Panc1 (cell line): ENCODE results near the gene CAPS. TPM values are rescaled to one million over a fixed set of nuclear protein-coding genes. Genes with fewer than 3 reads are reported as not detected.

ENCODE experiments used
- ATAC-seq: fragments of 200-7000 bp; cut with Tn5 transposase; 2 replicates; pipeline ENCODE4 v1.9.1; 2020; ENCODE audit warnings: mild to moderate bottlenecking, moderate library complexity
- BruUV-seq: library from RNA; stranded (reverse); fragments of 400-500 nt; replicated peaks from 2 replicates; lab custom pipeline; 2021; lab: Mats Ljungman, UMichigan
- CTCF ChIA-PET: fragments of 300-600 bp; sonication (Branson Sonifier 250); formaldehyde crosslinking; loops from one replicate; lab custom pipeline; 2022; ENCODE audit warnings: antibody characterized with exemption; lab: Charles Lee
- POLR2A ChIA-PET: fragments of 300-600 bp; sonication (Branson Sonifier 250); formaldehyde crosslinking; loops from one replicate; lab custom pipeline; 2022; ENCODE audit warnings: antibody characterized with exemption; lab: Charles Lee
- DNase-seq: peaks from one replicate; pipeline ENCODE4 v3.0.0-alpha.2; 2010; ENCODE audit warnings: low read depth, low spot score
- H3K27ac ChIP-seq: 2 replicates; pipeline ENCODE4 v1.5.1; 2011; ENCODE audit warnings: mild to moderate bottlenecking, low read length, inconsistent platforms
- H3K27me3 ChIP-seq: fragments of 200-500 bp; sonication (Bioruptor generic); 2 replicates; pipeline ENCODE4 v1.6.0; 2014; ENCODE audit warnings: low read length, inconsistent platforms; ENCODE audit not compliant: control insufficient read depth, insufficient read depth
- H3K36me3 ChIP-seq: fragments of 200-500 bp; sonication (Bioruptor generic); 2 replicates; pipeline ENCODE4 v1.5.1; 2014; ENCODE audit warnings: inconsistent platforms, mild to moderate bottlenecking, low read length, moderate library complexity; ENCODE audit not compliant: control insufficient read depth, insufficient read depth
- H3K4me1 ChIP-seq: 2 replicates; pipeline ENCODE4 v1.5.1; 2011; ENCODE audit warnings: inconsistent platforms, mild to moderate bottlenecking, low read length, moderate library complexity; ENCODE audit not compliant: control insufficient read depth, insufficient read depth
- H3K4me3 ChIP-seq, 2 experiments: 2 replicates each; pipeline ENCODE4 v1.5.1; 2011 to 2012; ENCODE audit warnings: low read depth in 2 of 2, low read length in 2 of 2, mild to moderate bottlenecking in 2 of 2, inconsistent platforms in 1 of 2, moderate library complexity in 1 of 2
- H3K9me3 ChIP-seq: fragments of 200-500 bp; sonication (Bioruptor generic); 2 replicates; pipeline ENCODE4 v1.5.1; 2014; ENCODE audit warnings: low read depth, mild to moderate bottlenecking, inconsistent platforms, low read length, moderate library complexity; ENCODE audit not compliant: control insufficient read depth, insufficient read depth
- POLR2AphosphoS5 ChIP-seq: IDR thresholded peaks from 2 replicates; pipeline ENCODE4 v1.6.1; 2012; ENCODE audit warnings: mild to moderate bottlenecking, low read depth, low read length, moderate library complexity
- SIN3A ChIP-seq: IDR thresholded peaks from 2 replicates; pipeline ENCODE4 v1.6.1; 2012; ENCODE audit warnings: low read depth, mild to moderate bottlenecking, low read length, moderate library complexity, borderline replicate concordance; ENCODE audit not compliant: insufficient read depth
- TCF7L2 ChIP-seq: IDR thresholded peaks from 2 replicates; pipeline ENCODE4 v1.6.1; 2011; ENCODE audit warnings: mild to moderate bottlenecking, low read depth, low read length, inconsistent platforms
- in situ Hi-C: cut with HindIII; loops from 2 replicates; pipeline ENCODE4 v1.10.0; 2016; ENCODE audit warnings: low sequenced_read_pairs, low pct_unique_long_range_greater_than_20kb
- intact Hi-C: fragments of 100-400 bp; cut with micrococcal nuclease; formaldehyde crosslinking; loops from one replicate; pipeline ENCODE4 v1.10.0; 2022; ENCODE audit not compliant: unreplicated experiment
- total RNA-seq: library from RNA; stranded (reverse); gene quantifications from one replicate; pipeline ENCODE4 v1.2.1, GENCODE V29; 2021; ENCODE audit not compliant: unreplicated experiment
- TF ChIP-seq, protein P1 (sequence below): fragments of 450-650 bp; IDR thresholded peaks from 2 replicates; pipeline ENCODE4 v1.5.1; 2017; ENCODE audit warnings: mild to moderate bottlenecking
- TF ChIP-seq, protein P2 (sequence below), 2 experiments: IDR thresholded peaks; 2 replicates each; pipeline ENCODE4 v1.6.1; 2011 to 2012; ENCODE audit warnings: low read depth in 2 of 2, control low read depth in 1 of 2, low read length in 1 of 2, mild to moderate bottlenecking in 1 of 2, moderate library complexity in 1 of 2; ENCODE audit not compliant: insufficient read depth in 1 of 2

CAPS gene
- total RNA-seq, 1 experiment from 2014 or later: 9.2 TPM

DNA sequence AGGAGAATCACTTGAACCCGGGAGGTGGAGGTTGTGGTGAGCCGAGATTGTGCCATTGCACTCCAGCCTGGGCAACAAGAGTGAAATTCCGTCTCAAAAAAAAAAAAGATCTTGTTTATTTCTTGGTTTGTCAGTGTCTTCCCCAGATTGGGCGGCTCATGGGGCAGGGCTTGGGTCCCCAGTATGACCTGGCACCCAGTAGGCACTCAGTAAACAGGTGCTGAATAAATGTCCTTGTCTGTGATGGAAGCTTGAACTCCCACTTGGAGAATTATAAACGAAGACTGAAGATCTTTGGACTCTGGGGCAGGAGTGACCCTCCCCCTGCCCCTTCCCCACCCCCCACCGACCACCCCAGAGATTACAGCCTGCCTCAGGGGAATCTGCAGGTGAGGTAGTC lies 33.9 kb upstream of the CAPS start:
- POLR2A ChIA-PET: no interaction called here
- Histone ChIP-seq H3K36me3 (no peaks in the 10 kb centered on the region), H3K4me1 (no peaks in the 10 kb centered on the region), H3K9me3 (no peaks in the 10 kb centered on the region), H3K4me3 (no peak overlapping the region), H3K27me3 (no peaks in the 10 kb centered on the region), H3K27ac (no peak overlapping the region)
- CTCF ChIA-PET: no interaction called here
- DNase-seq: no peak
- no TSS peak for BruUV-seq
- TF ChIP-seq POLR2AphosphoS5 (no peak), SIN3A (no peak), TCF7L2 (no peak)
- TF ChIP-seq, protein P1, sequence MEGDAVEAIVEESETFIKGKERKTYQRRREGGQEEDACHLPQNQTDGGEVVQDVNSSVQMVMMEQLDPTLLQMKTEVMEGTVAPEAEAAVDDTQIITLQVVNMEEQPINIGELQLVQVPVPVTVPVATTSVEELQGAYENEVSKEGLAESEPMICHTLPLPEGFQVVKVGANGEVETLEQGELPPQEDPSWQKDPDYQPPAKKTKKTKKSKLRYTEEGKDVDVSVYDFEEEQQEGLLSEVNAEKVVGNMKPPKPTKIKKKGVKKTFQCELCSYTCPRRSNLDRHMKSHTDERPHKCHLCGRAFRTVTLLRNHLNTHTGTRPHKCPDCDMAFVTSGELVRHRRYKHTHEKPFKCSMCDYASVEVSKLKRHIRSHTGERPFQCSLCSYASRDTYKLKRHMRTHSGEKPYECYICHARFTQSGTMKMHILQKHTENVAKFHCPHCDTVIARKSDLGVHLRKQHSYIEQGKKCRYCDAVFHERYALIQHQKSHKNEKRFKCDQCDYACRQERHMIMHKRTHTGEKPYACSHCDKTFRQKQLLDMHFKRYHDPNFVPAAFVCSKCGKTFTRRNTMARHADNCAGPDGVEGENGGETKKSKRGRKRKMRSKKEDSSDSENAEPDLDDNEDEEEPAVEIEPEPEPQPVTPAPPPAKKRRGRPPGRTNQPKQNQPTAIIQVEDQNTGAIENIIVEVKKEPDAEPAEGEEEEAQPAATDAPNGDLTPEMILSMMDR: no peak
- TF ChIP-seq, protein P2, sequence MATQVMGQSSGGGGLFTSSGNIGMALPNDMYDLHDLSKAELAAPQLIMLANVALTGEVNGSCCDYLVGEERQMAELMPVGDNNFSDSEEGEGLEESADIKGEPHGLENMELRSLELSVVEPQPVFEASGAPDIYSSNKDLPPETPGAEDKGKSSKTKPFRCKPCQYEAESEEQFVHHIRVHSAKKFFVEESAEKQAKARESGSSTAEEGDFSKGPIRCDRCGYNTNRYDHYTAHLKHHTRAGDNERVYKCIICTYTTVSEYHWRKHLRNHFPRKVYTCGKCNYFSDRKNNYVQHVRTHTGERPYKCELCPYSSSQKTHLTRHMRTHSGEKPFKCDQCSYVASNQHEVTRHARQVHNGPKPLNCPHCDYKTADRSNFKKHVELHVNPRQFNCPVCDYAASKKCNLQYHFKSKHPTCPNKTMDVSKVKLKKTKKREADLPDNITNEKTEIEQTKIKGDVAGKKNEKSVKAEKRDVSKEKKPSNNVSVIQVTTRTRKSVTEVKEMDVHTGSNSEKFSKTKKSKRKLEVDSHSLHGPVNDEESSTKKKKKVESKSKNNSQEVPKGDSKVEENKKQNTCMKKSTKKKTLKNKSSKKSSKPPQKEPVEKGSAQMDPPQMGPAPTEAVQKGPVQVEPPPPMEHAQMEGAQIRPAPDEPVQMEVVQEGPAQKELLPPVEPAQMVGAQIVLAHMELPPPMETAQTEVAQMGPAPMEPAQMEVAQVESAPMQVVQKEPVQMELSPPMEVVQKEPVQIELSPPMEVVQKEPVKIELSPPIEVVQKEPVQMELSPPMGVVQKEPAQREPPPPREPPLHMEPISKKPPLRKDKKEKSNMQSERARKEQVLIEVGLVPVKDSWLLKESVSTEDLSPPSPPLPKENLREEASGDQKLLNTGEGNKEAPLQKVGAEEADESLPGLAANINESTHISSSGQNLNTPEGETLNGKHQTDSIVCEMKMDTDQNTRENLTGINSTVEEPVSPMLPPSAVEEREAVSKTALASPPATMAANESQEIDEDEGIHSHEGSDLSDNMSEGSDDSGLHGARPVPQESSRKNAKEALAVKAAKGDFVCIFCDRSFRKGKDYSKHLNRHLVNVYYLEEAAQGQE (IDR thresholded peaks at IDR 0.05; ENCODE audit: insufficient read depth in 1 of 2, low read depth in 2 of 2, low read length in 1 of 2): no peak
- intact Hi-C loops: no loop called here
- in situ Hi-C loops: no loop called here
- no peak for ATAC-seq

DNA sequence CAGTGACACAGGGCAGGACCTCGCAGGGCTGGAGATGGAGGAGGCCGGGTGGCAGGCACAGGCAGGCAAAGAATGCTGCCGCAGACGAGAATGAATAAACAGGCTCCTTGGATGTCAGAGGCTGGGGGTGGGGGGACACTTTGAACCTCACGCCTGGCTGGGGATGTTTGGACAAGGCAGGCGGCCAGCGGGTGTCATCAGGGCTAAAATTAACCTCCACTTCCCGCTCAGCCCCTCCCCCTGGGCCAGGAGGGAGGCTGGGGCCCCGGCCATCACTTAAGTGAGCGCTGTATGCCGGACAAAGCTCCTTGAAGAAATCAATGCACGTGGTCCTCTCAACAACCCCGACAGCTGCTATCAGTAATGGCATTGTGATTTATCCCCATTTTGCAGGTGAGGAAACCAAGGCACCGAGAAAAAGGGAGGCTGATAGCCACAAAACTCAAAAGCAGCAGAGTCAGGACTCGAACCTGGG lies 33.4 kb upstream of the CAPS start:
- Histone ChIP-seq H3K4me1 (no peaks in the 10 kb centered on the region), H3K36me3 (no peaks in the 10 kb centered on the region), H3K27me3 (no peaks in the 10 kb centered on the region), H3K27ac (no peak overlapping the region), H3K4me3 (no peak overlapping the region), H3K9me3 (no peaks in the 10 kb centered on the region)
- POLR2A ChIA-PET: no interaction called here
- no TSS peak for BruUV-seq
- CTCF ChIA-PET: no interaction called here
- ATAC-seq: no peak
- intact Hi-C loops (no loop called here), in situ Hi-C loops (no loop called here)
- DNase-seq: no peak
- TF ChIP-seq SIN3A (no peak), TCF7L2 (no peak), POLR2AphosphoS5 (no peak)
- TF ChIP-seq, protein P2 (IDR thresholded peaks at IDR 0.05; ENCODE audit: insufficient read depth in 1 of 2, low read depth in 2 of 2, low read length in 1 of 2): no peak
- TF ChIP-seq, protein P1: no peak
